Renal cortex interstitium (tissue), 11 donors: ENCODE measurements around the gene EMX1. TPM values are rescaled to one million over a fixed set of nuclear protein-coding genes. Genes with fewer than 3 reads are reported as not detected.

Experiments
- DNase-seq, 11 donors: peaks; one replicate each; pipeline ENCODE4 v3.0.0-alpha.2; 2013; ENCODE audit warnings: low read depth in 9 of 11, low spot score in 4 of 11; ENCODE audit errors: extremely low read depth in 1 of 11
- polyA plus RNA-seq, 3 donors: library from polyadenylated mRNA; unstranded; fragments of 120-200 nt; gene quantifications; one replicate each; pipeline ENCODE4 v1.2.1, GENCODE V29; 2013; ENCODE audit not compliant: insufficient read length in 3 of 3

Gene EMX1
- polyA plus RNA-seq, 3 donors, result 30.2 to 48.9 (median 43.7) TPM

GRCh38 chr2:72984172-72984671 is 66.9 kb downstream of the EMX1 start:
- DNase-seq, result no peak

Other genes with a start within 250 kb of the EMX1 start
- gene EXOC6B, start 91.5 kb upstream of the EMX1 start, polyA plus RNA-seq, result 10 to 100 TPM; 22.2 to 24.2 (median 22.7) TPM
- gene SPR, start 30.1 kb upstream of the EMX1 start, polyA plus RNA-seq, result 10 to 100 TPM in 2 of 3 donors, 1 to 10 TPM in 1; 8.9 to 10.8 (median 10.1) TPM
- gene SFXN5, start 154.2 kb downstream of the EMX1 start, polyA plus RNA-seq, result 10 to 100 TPM; 23.4 to 27.6 (median 24.7) TPM
- gene RAB11FIP5, start 195.4 kb downstream of the EMX1 start, polyA plus RNA-seq, result 10 to 100 TPM; 44.6 to 46.4 (median 45.6) TPM